ENCODE data around the gene LIX1L.

The LIX1L gene

DNA sequence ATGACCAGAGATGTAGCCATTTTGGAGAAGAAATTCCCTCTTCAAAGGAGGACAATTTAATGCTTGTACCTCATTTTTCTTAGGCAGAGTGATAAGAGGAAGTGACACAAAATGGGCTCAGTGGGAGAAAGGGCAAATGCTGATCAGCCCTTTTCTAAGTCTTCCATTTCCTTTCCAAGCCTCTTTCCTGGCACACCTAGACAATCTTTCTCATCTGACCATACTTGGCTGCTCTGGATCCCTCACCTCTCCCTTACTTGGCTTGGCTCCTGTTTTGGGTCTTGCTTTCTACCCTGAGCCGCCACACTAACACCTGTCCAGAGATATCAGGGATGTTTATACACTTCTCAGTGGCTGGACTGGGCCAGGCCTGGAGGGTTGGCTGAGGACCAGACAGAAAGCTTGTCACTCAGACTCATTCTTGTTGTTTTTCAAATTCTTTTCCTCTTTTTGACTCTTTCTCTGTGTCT, 25.4 kb upstream of the LIX1L start:
- H3K36me3 ChIP-seq (ENCODE audit: insufficient read depth): no peaks in the 10 kb centered on the region
- no peak overlapping the region for H3K4me2 ChIP-seq
- TF ChIP-seq, protein P1, sequence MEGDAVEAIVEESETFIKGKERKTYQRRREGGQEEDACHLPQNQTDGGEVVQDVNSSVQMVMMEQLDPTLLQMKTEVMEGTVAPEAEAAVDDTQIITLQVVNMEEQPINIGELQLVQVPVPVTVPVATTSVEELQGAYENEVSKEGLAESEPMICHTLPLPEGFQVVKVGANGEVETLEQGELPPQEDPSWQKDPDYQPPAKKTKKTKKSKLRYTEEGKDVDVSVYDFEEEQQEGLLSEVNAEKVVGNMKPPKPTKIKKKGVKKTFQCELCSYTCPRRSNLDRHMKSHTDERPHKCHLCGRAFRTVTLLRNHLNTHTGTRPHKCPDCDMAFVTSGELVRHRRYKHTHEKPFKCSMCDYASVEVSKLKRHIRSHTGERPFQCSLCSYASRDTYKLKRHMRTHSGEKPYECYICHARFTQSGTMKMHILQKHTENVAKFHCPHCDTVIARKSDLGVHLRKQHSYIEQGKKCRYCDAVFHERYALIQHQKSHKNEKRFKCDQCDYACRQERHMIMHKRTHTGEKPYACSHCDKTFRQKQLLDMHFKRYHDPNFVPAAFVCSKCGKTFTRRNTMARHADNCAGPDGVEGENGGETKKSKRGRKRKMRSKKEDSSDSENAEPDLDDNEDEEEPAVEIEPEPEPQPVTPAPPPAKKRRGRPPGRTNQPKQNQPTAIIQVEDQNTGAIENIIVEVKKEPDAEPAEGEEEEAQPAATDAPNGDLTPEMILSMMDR (conservative IDR thresholded peaks at IDR 0.05; ENCODE audit: low read depth, low read length): no peak
- no peak overlapping the region for H2AFZ ChIP-seq (ENCODE audit: low read depth)
- no peak overlapping the region for H3K4me3 ChIP-seq (IDR thresholded peaks at IDR 0.05; ENCODE audit: insufficient read depth, low read depth, low read length)
- H4K20me1 ChIP-seq (ENCODE audit: insufficient read depth): no peaks in the 10 kb centered on the region
- no peaks in the 10 kb centered on the region for H3K27me3 ChIP-seq (ENCODE audit: insufficient read depth, low read depth)
- peaks cover 50% of the 10 kb centered on the region for H3K4me1 ChIP-seq (ENCODE audit: low read depth, poor library complexity, severe bottlenecking)
- H3K27ac ChIP-seq: no peak overlapping the region
- H3K79me2 ChIP-seq (ENCODE audit: insufficient read depth, low read depth): no peaks in the 10 kb centered on the region
- H3K9ac ChIP-seq: no peak overlapping the region

DNA sequence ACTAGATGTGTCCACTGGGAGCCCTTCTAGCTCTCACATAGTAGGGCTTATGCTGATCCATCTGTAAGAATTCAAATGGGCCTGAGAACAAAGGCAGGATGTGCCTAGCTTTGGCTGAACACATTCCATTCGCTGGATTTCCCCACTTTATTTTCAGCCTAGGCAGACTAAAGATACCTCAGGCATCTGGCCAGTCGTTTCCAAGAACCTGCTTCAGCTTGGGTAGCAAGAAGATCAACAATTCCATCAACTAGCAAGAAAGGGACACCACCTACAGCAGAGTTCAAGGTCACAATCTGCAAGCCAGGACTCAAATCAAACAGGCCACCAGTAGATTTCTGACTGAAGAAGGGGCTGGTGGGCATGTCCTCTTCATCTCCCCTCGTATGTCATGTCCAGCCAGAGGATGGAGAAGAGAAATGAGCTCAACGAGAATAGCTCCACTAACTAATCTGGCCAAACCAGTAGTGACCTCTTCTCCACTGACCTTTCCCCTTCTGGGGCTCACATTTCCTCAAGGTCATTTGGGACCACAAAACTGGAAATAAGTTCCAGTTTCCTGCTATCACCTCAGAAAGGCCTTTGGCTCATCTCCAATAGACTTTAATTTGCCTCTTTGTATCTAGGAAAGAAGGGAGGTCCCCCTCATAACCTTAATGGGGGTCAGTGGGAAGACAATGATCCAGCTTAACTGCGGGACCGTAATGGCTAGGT, 24.4 kb upstream of the LIX1L start:
- Histone ChIP-seq H3K4me3 (IDR thresholded peaks at IDR 0.05; ENCODE audit: insufficient read depth, low read depth, low read length) (no peak overlapping the region), H3K4me1 (ENCODE audit: low read depth, poor library complexity, severe bottlenecking) (peaks cover 61% of the 10 kb centered on the region), H4K20me1 (ENCODE audit: insufficient read depth) (no peaks in the 10 kb centered on the region), H3K27ac (no peak overlapping the region), H3K4me2 (no peak overlapping the region), H3K79me2 (ENCODE audit: insufficient read depth, low read depth) (no peaks in the 10 kb centered on the region), H3K36me3 (ENCODE audit: insufficient read depth) (no peaks in the 10 kb centered on the region), H2AFZ (ENCODE audit: low read depth) (no peak overlapping the region), H3K9ac (no peak overlapping the region), H3K27me3 (ENCODE audit: insufficient read depth, low read depth) (no peaks in the 10 kb centered on the region)
- TF ChIP-seq, protein P1 (conservative IDR thresholded peaks at IDR 0.05; ENCODE audit: low read depth, low read length): no peak

DNA sequence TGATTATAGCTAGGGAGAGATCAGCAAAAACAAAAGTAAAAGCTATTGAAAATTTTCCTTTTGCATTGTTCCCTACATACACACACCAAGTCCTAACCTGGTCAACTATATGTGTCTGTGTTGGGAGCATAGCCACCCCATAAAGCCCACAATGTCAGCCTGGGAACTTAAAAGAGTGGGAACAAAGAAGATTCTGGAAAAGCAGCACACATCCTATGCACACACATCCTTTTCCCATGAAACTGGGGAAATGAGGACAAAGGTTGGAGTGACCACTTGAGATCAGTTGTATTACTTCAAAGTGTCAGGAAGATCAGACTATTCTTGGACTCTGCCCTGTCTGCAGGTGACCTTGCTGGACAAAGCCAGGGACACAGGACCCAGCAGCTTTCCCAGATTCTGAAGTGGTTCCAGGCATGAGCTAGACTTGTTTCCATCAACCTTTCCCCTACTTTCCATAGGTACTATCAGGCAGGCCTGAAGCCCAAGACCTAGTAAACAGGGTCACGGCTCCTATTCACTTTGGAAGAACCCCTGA, 22.7 kb upstream of the LIX1L start:
- H3K4me1 ChIP-seq (ENCODE audit: low read depth, poor library complexity, severe bottlenecking): peaks cover 62% of the 10 kb centered on the region
- no peaks in the 10 kb centered on the region for H4K20me1 ChIP-seq (ENCODE audit: insufficient read depth)
- H3K79me2 ChIP-seq (ENCODE audit: insufficient read depth, low read depth): no peaks in the 10 kb centered on the region
- no peak overlapping the region for H3K4me3 ChIP-seq (IDR thresholded peaks at IDR 0.05; ENCODE audit: insufficient read depth, low read depth, low read length)
- no peaks in the 10 kb centered on the region for H3K27me3 ChIP-seq (ENCODE audit: insufficient read depth, low read depth)
- peak overlapping the region; percentile 85 for H3K27ac ChIP-seq
- H3K4me2 ChIP-seq: peak overlapping the region; percentile 93
- H2AFZ ChIP-seq (ENCODE audit: low read depth): peak overlapping the region; percentile 58
- H3K9ac ChIP-seq: peak overlapping the region; percentile 41; the same call in 1 of the 2 replicates
- no peaks in the 10 kb centered on the region for H3K36me3 ChIP-seq (ENCODE audit: insufficient read depth)
- TF ChIP-seq, protein P1 (conservative IDR thresholded peaks at IDR 0.05; ENCODE audit: low read depth, low read length): no peak

DNA sequence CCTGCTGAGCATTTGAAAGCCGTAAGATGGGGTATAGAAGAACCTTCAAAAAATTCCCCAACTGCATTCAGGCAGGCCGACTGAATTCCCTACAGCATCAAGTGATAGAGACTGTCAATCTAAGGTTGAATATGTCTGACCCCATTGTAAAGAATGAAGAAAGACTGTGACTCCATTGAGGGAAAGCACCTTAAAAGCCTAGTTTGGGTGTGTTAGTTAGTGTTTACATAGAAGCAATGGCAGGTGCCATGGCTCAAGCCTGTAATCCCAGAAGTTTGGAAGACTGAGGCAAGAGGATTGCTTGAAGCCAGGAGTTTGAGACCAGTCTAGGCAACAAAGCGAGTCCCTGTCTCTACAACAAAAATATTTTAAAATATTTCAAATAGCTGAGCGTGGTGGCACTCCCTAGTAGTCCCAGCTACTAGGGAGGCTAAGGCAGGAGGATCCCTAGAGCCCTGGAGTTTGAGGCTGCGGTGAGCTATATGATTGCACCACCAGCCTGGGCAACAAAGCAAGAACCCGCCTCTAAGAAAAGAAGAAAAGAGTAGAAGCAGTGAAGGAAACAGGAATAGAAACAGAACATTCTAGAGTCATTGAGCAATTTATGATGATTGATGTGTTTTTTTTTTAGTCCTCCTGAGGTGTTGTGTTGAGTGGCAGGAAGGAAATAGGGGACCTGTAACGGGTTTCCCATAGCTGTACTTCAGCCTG, 22.1 kb upstream of the LIX1L start:
- no peaks in the 10 kb centered on the region for H3K27me3 ChIP-seq (ENCODE audit: insufficient read depth, low read depth)
- TF ChIP-seq, protein P1 (conservative IDR thresholded peaks at IDR 0.05; ENCODE audit: low read depth, low read length): no peak
- H3K27ac ChIP-seq: peak overlapping the region; percentile 85
- no peaks in the 10 kb centered on the region for H3K79me2 ChIP-seq (ENCODE audit: insufficient read depth, low read depth)
- peak overlapping the region; percentile 93 for H3K4me2 ChIP-seq
- peak overlapping the region; percentile 58 for H2AFZ ChIP-seq (ENCODE audit: low read depth)
- no peaks in the 10 kb centered on the region for H4K20me1 ChIP-seq (ENCODE audit: insufficient read depth)
- no peaks in the 10 kb centered on the region for H3K36me3 ChIP-seq (ENCODE audit: insufficient read depth)
- H3K4me3 ChIP-seq (IDR thresholded peaks at IDR 0.05; ENCODE audit: insufficient read depth, low read depth, low read length): peak overlapping the region; percentile 84
- H3K9ac ChIP-seq: peak overlapping the region; percentile 41
- H3K4me1 ChIP-seq (ENCODE audit: low read depth, poor library complexity, severe bottlenecking): peaks cover 62% of the 10 kb centered on the region

All from KMS-11 (cell line).